GM21619 (cell line): ENCODE results near the gene TPST2.
"Not testable (repeated sequence)": the region's sequence is repeated elsewhere in the genome, so short reads cannot be mapped to it uniquely, and the experiment has no call there.

ENCODE experiments used
- ATAC-seq: cut with Tn5 transposase; IDR thresholded peaks from one replicate; pipeline ENCODE4 v1.9.1; 2021; ENCODE audit not compliant: unreplicated experiment

TPST2 gene

GRCh38 chr22:26536056-26536761, 53.7 kb downstream of the TPST2 start:
- no peak for ATAC-seq

GRCh38 chr22:26535603-26535908, 54.4 kb downstream of the TPST2 start:
- no peak for ATAC-seq

DNA sequence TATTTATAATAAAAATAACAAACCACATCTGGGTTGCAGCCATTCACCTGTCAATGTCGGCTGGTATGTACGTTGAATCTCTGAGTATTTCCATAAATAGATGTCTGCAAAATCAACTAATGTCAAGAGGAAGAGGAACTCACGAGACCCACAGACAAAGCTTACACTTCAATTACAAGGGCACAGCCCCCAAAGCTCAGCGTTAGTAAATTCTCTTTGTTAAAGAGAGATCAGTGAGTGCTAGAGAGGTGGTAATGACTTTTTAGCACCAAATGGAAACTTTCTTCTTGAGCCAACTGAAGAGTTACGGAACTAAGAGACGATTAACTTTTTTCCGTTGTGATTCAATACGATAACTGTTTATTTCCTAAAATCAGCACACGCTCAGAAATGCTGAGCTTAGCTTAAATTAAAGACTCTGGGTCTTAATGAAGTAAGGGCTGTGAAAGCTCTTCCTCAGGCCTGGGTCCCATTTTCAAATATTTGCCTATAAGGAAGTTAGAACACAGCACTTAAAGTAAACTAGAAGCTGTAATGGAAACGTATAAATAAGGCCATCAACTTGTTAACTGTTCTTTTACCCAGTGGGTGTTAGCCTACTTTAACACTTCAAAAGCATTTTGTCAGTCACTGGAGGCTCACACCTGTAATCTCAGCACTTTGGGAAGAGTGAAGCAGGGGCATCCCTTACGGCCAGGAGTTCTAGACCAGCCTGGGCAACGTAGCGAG, 54.9 kb downstream of the TPST2 start:
- ATAC-seq: no peak

- no peak for ATAC-seq
Measured at GRCh38 chr22:26534171-26534855, 55.6 kb downstream of the TPST2 start.

DNA sequence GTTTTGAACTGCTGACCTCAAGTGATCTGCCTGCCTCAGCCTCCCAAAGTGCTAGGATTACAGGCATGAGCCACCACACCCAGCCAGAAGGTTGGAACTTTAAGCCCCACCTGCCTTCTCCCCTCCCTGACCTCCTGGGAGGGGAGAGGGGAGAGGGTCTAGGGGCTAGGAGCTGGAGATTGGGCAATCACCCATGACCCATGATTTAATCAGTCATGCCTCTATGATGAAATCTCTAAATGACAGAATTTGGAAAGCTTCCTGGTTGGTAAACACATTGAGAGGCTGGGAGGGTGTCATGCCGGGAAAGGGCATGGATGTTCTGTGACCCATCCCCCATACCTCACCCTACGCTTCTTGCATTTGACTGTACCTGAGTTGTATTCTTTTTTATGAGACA, 60.6 kb downstream of the TPST2 start:
- no peak for ATAC-seq

DNA sequence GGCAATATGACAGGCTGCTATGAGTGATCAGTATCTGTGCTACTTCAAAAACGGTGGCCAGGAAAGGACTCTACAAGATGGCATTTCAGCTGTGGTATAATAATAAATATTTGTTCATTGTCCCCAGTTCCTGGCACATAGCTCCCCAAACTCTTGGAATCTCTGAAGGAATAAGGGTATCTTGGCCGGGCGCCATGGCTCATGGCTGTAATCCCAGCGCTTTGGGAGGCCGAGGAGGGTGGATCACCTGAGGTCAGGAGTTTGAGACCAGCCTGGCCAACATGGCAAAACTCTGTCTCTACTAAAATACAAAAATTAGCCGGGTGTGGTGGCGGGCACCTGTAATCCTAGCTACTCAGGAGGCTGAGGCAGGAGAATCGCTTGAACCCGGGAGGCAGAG, 61.4 kb downstream of the TPST2 start:
- not testable (repeated sequence) for ATAC-seq

DNA sequence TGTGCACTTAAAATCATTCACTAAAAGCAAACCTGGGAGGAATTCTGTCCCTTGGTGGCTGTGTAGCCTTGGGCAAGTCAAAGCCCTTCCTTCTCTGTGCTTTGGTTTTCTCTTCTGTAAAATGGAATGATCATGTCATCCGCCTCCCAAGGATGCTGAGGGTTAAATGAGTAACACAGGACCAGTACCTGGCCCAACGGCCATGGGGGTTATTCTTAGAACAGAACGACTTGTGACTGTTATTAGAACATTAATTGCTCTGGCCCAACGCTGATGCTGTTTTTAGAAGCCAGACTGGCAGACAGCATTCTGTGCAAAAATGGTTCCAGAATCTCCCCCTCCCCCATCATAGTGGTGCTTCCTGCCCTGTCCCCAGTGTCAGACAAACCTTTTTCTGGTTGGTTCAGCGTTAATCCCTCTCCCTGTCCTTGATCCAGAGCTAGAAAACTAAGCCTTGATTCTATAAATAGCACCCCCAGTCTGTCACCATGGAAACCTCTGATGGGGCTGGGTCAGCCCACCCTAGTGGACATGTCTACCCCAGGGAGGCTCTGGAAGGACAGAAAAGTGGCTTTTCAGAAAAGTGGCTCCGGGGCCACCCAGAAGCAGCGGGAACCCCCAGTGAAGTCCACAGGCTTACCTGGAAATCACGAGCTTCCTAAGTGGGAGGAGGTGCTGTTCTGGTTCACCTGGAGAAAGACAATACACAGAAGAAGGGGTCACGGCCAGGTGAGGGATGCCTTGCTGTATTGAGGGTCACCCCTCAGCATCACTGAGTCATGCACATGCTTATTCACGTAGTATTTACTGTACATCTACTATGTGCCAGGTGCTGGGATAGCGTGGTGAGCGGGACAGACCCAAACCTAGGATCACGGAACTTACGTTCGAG, 62.1 kb downstream of the TPST2 start:
- no peak for ATAC-seq

GRCh38 chr22:26527167-26527566, 62.8 kb downstream of the TPST2 start:
- ATAC-seq: no peak

DNA sequence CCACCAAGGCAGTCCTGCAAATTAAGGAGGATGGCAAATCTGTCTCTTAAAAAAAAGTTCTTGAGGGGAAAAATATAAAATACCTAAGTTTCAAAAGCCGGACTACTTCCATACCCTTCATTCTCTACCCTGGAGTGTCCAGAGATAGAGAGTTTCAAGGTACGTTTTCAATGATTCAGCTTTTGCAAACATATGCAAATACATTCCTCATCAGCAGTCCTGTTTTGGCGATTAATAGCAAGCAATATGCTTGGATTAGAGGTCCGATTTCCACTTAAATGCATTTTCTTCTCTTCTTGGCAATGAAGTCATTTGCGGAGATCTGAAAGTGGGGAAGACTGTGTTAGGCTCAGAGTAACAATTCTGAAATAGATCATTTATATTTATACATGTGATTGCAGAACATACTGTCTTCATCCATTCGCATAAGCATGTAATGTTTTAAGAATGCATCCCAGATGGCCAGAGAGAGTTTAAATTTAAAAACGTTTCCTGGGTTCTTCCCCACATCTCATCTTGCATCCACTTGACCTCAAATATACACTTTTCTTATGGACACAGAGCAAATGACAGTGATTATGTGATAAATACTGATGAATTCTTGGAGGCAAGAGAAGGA, 63.9 kb downstream of the TPST2 start:
- no peak for ATAC-seq

GRCh38 chr22:26524870-26525269, 65.1 kb downstream of the TPST2 start:
- no peak for ATAC-seq

- no peak for ATAC-seq
Measured at GRCh38 chr22:26522592-26522991, 67.3 kb downstream of the TPST2 start.

GRCh38 chr22:26522012-26522411, 67.9 kb downstream of the TPST2 start:
- no peak for ATAC-seq

DNA sequence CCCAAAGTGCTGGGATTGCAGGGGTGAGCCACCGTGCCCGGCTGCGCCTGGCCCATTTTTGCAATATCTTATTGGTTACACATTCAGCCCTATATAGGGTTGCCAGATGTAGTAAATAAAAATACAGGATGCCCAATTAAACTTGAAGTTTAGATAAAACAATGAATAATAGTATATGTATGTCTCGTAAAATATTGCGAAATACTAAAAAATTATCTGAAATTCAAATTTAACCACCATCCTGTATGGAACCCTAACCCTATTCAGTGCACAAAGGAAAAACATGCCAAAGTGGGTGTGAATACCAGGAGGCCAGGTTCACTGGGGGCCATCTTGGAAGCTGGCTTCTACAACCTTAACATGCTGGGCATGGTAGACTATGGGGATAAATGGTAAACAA, 72.5 kb downstream of the TPST2 start:
- ATAC-seq: no peak

- no peak for ATAC-seq
Measured at GRCh38 chr22:26516503-26516902, 73.4 kb downstream of the TPST2 start.

GRCh38 chr22:26515931-26516330, 74.0 kb downstream of the TPST2 start:
- ATAC-seq: no peak

DNA sequence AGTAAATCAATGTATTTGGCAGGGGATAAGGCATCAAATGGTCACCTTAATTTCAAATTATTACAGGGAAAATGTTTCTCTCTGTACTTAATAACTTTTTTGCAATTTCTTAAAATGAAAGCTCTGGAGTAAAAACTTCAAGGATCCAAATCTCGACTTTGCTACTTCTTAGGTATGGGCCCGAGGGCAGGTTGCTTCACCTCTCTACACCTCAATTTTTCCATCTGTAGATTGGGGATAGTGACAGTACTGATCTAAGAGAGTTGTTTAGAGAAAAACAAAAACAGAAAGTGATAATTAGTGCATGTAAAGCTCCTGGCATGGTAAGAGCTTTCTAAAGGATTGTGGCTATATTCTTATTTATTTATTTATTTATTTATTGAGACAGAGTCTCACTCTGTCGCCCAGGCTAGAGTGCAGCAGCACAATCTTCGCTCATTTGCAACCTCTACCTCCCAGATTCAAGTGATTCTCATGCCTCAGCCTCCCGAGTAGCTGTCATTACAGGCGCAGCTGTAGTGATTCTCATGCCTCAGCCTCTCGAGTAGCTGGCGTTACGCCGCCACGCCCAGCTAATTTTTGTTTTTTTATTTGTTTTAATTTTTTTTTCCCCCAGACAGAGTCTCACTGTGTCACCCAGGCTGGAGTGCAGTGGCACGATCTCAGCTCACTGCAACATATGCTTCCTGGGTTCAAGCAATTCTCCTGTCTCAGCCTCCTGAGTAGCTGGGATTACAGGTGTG, 75.3 kb downstream of the TPST2 start:
- ATAC-seq: no peak

DNA sequence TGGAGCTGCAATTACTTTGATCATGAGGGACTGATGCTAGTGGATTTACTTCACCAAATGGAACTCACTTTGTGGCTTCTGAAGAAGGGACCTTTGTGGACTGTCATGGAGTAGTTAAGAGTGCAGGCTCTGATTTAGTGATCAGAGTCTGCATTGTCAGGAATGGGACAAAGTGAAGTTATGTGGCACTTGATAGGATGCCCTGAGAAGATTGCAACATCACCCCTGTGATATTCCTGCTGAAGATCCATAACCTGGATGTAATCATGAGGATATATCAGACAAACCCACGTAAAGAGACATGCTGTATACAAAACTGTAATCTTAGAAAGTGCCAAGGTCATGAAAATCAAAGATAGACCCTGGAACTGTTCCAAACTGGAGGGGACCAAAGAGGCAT, 76.1 kb downstream of the TPST2 start:
- ATAC-seq: no peak

- ATAC-seq: peak; percentile 94
Measured at GRCh38 chr22:26512149-26512793, 77.7 kb downstream of the TPST2 start, which contains the start of gene TFIP11. TFIP11 (minus strand) TSS chr22:26512473; CDS start chr22:26510272, 2,201 bp downstream.

GRCh38 chr22:26508148-26508547, 81.8 kb downstream of the TPST2 start:
- ATAC-seq: no peak

GRCh38 chr22:26503758-26504157, 86.2 kb downstream of the TPST2 start:
- ATAC-seq: no peak
